GM18498 (cell line): ENCODE measurements around the gene CTDSPL.
A peak's percentile ranks its signal among the peaks of the same experiment; 100 is the strongest.

Source experiments
- ATAC-seq: cut with Tn5 transposase; IDR thresholded peaks from one replicate; pipeline ENCODE4 v1.9.1; 2021; ENCODE audit warnings: mild to moderate bottlenecking, moderate library complexity; ENCODE audit not compliant: unreplicated experiment

CTDSPL gene

DNA sequence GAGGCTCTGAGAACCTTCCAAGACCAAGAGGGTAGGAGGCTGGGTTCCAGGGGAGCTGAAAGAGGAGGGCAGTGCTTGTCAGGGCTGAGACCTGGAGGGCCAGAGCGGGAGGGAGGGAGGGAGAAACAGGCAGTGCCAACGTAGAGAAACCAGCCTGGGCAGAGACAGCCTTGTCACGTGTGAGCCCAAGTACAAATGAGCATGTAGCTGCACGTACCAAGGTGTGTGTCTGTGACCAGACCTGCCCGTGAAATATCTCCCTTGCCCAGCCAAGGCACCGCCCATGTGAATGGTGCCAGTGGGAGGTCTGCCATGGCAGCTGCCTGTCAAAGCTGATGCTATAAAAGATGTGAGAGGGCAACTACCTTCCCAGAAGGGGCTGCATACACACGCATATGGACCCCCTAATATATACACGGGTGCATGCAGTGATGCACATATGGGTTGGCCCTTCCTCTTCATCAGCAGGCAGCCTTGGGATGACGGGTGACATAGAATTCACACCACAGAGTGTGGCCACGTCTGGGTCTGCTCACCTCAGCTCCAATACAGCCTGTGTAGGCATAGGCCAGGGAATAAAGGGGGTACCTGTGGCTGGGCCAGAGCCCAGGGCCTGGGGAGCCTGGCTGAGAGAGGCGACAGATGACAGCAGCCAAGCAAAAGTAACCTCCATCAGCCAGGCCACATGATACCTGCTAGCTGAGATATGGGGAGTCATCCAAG lies 7.8 kb upstream of the CTDSPL start:
- no peak for ATAC-seq

DNA sequence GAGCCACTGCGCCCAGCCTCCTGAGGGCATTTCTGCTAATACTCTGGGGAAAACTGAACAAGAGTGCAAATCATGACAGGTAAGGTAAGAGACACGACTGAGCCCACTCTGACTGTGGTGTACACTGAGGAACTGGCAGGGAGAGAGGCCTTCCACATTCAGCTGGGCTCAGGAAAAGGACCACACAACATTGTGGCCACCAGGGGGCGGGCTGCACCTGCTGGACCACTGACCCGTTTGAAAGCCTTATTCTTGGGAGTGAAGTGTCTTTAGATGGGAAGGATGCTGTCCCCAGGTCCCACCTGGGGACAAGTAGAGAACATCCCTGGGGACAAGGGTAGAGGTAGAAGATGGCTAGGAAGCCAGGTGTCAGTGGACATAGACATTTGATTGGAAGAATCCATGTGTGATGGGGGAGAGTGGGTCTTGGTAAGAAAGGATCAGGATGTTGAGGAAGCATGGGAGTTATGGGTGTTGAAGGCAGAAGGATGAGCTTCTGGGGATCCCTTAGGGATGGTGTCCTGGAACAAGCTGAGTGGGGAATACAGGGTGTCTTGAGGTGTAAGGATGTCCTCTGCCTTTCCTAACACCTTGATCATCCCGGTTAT lies 6.2 kb upstream of the CTDSPL start:
- peak; percentile 49 for ATAC-seq

DNA sequence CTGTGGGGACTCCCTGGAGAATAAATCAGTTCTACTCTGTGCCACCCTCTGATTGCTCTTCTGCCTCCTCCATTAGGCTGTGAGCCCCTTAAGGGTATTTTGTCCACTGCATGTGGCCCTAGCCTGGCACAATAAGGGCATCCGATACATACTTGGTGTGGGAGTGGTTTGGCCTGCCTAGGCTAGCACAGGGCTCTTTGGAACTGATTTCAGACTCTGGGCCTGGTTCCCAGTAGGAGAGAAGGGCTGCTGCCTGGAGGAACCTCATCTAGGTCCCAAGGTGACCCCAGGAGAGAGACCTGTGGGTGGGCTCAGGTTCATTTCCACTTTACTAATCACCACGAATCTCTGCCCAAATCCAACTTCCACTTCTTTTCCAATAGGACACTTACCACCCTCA lies 5.3 kb upstream of the CTDSPL start:
- ATAC-seq: no peak

DNA sequence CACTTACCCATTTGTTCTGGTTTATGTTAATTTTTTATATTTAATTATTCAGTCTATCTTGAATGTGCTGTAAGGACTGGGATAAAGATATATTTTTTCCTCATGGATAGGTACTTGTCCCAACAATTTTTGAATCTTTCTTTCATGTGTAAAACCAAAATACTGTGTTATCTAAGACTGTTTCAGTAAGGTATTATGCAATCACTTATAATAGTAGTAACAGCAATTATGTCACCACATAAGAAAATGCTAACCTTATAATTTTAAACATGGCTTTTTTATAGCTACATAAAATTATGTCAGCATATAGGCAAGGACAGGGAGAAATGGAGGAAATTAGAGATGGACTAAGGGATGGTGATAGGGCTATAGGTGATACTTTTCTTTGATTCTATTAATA lies 2.9 kb upstream of the CTDSPL start:
- ATAC-seq: no peak

DNA sequence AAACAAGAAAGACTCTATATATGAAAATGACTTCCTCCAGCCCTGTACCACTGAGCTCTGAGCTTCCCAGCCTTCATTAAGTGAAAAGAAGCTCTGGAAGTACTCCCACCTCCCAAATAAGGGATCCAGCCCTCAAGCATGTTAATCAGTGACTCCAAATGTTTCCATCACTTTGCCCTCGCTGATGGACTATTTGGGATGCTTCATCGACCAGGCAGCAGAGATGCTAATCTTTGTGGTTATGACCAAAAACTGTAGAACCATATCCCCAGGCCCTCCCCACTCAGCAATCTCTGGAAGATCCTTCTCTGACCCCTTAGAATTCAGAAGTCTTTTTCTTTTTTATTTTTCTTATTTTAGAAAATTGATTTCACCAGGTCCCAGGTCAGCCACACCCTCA lies 2.3 kb upstream of the CTDSPL start:
- no peak for ATAC-seq

DNA sequence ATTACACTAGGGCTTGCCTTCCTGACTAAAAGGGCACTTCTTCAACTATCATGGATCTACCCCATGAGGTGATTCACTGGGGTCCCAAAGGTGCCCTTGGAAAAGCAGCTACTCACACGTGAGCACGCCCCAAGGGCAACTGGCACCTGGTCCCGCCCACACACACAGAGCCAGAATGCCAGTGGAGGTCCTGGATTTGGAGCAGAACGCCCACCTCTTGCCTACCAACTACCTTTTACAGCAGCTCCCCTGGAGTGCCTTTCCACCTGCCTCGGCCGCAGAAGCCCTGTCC lies 1.8 kb upstream of the CTDSPL start:
- ATAC-seq: no peak

DNA sequence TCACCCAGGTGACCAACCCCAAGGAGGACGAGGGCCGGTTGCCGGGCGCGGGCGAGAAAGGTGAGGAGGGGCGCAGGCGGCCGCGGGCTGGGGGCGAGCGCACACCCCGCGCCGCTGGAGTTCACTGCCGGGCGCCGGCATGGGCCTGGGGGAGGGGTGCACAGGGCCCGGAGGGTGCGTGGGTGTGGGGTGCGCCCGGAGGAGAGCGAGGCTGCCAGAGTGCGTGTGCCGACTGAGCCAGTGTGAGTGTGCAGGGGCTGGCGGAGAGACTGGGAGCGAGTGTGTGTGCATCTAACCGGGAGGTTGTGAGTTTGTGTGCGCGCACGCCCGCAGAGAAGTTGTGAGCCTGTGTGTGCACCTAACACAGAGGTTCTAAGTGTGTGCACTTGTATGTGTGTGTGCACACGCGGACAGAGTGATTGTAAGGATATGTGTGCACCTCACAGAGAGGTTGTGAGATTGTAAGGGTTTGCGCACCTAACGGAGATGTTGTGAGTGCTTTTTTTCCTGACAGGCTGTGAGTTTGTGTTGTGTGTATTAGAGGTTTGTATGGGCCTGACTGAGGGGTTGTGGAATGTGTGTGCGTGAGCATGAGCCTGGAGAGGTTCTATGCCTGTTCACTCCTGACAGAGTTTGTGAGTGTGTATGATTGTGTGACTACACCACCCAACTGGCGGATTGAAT lies 681 bp downstream of the CTDSPL start:
- ATAC-seq: no peak

DNA sequence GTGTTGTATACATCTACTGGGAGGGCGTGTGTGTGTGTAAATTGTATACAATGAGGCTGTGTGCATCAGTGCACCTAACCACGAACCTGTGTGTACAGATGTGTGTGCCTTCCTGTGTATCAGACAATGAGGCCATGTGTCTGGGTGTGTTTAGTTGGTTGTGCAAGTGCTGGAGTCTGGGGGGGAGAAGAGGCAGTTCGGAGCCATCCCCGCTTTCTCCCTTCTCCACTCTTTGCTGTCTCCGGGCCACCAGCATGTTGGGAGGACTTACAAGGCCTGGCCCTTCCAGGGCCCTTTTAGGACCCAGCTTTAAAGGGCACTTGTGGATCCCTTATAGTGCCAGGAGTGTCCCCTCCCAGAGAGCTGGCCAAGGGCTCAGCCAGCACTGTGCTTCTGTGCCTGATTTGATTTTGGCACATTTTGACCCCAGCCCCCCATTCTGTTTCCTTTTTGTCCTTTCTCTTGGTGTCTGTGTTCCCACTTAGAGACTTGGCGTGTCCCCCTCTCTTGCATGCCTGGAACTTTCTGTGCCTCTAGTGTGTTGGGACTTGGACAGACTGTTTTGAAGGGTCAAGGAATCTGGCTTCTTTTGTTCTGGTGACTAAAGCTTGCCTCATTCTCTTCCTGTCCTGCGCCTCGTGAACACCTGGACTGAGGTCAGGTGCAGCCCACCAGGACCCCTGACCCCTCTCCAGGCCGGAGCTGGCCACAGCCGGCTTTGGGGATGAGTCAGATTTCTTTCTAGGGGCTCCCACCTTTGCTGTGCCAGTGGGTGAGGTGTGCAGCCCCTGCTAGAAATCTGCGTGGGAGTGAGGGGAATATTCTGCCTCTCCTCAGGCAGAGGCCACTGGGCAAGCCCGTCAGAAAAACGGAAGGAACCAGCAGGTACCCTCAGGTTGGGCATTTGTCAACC lies 1.5 kb downstream of the CTDSPL start:
- ATAC-seq: no peak

DNA sequence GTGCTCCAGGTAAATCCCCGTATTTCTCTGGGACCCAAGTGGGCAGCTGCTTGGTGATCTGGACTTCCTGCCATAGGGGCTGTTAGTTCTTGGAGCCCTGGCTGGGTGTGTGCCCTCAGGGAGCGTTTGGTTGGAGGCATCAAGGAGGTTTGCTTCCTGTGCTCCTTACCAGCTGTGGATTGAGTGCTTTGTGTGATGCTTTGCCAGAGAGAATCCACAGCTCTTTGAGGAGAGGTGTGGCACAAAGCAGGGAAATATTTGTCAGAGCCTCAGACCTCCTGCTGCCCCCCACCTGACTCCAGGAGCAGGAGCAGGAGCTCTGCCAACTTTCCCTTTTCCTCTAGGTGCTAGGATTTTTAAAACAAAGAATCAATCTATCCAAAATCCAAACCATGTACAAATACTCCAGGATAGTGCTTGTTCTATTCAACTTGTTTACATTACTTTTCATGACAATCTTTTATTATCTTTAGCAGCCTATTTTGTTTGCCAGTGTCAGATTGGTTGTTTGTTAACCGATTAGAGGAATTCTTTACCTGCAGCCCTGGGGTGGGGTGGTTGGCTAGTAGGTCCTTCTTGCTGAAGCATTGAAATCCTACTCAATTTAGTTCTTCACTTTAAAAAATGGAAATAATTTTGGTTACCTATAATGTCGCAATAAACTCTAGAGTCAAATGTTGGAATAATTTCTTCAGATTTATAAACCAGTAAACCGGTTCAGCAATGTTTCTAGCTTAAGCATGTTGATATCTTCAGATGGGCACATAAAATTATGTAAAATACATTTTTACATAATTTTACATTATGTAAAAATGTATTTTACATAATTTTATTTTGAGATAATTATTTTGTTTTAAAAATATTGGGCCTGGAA lies 2.5 kb downstream of the CTDSPL start:
- no peak for ATAC-seq

DNA sequence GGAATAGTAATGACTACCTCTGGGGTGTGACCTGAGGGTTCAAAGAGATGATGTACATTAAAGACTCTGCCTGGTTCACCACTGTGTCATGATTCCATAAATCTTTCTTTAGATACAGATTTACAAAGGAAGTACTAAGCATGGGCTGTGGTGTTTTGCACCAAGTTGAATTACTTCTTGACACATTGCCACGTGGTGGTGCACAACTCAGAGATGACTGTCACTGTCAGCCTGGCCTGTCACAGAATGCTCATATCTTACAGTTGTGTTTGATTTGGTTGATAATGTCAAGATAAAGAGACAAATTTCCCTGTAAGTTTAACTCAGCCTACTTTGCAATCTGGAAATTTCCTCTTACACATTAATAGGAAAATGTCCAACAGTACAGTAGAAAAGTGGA lies 3.2 kb downstream of the CTDSPL start:
- ATAC-seq: no peak

DNA sequence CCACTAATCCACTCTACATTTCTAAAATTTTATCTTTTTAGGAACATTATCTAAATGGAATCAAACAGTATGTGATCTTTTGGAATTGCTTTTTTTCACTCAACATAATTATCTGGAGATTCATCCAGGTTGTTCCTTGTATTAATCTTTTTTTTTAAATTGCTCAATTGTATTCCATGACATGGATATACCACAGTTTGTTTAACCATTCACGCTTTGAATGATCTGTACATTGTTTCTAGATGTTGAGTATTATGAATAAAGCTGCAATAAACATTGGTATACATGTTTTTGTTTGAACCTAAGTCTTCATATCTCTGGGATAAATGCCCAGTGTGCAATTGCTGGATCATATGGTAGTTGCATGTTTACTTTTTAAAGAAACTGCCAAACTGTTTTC lies 5.5 kb downstream of the CTDSPL start:
- ATAC-seq: no peak

DNA sequence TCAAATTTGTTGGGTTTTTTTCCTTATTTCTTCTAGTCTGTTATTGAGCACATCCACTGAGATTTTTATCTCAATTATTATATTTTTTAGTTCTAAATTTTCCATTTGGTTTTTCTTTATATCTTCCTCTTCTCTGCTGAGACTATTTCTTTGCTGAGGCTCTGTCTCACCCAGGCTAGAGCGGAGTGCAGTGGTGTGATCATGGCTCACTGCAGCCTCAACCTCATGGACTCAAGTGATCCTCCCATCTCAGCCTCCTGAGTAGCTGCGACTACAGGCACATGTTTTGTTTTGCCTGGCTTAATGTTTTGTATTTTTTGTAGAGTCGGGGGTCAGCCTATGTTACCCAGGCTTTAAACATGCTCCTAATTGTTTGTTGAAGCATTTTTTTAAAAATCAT lies 10.2 kb downstream of the CTDSPL start:
- ATAC-seq: no peak

DNA sequence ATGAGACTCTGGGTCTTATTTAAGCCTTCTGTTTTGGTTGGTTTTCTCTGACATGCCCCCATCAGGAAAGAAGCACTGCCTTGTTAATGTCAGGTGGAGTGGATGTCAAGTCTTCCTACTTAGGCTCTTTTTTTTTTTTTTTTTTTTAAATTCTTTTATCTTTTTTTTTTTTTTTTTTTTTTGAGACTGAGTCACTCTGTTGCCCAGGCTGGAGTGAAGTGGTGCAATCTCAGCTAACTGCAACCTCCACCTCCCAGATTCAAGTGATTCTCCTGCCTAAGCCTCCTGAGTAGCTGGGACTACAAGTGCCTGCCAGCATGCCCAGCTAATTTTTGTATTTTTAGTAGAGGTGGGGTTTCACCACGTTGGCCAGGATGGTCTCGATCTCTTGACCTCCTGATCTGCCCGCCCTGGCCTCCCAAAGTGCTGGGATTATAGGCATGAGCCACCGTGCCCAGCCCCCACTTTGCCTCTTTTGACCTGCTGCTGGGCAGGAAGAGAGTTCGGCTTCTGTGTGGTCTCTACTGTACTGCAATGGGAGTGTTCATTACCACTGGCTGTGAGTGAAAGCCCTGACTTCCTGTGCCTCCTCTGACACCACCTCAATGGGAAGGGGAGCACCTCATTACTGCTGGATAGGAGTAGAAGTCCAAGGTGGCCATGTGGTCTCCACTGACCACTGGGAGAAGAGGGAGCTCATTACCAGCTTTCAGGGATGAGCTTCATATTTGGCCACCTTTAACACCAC lies 10.9 kb downstream of the CTDSPL start:
- ATAC-seq: no peak

DNA sequence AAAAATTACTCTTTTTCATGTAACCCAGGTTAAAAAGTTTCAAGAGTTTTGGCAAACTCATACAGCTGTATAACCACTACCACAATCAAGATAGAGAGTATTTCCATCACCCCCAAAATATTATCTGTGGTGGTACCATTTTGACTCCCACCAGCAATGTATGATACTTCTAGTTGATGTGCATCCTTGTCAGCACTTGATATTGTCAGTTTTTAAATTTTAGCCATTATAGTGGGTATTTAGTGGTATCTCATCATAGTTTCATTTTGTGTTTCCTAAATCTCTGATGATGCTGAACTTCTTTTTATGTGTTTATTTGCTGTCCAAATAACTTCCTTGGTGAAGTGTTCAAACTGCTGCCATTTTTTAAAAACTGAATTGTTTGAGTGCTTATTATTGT lies 14.6 kb downstream of the CTDSPL start:
- ATAC-seq: no peak

DNA sequence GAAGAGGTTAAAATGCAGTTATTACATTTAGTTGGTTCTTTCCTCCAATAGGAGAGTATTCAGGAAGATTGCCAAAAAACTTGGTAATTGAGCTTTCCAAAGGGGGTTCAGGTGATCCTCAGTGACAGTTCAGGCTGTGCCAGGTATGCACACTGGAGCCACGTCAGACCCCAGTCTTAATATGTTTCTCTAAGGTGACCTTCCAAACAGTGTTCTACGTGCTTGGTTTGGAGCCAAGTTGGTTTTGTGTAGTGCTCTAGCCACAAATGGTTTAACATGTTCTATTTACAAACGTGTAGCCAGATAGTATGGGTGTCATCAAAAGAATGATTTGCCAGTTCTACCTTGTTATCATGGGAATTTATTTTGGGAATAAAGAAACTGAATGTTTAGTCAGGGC lies 21.0 kb downstream of the CTDSPL start:
- ATAC-seq: no peak

DNA sequence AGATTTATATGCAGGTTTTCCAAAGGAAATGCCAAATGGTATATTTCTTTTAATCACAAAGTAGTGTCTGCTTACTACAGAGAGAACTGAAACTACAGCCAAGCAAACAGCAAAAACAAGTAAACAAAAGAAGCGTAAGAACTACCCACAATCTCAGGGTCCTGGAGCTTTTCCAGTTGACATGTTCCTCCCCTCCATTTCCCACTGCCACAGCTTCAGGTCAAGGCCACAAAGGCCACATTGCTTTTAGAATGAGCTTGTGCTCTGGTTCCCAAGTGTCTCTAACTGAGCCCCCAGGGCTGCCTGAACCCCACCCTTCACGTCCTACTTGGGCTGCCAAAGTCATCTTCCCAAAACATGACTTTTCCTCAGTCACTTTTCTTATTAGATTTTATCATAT lies 24.1 kb downstream of the CTDSPL start:
- ATAC-seq: no peak

DNA sequence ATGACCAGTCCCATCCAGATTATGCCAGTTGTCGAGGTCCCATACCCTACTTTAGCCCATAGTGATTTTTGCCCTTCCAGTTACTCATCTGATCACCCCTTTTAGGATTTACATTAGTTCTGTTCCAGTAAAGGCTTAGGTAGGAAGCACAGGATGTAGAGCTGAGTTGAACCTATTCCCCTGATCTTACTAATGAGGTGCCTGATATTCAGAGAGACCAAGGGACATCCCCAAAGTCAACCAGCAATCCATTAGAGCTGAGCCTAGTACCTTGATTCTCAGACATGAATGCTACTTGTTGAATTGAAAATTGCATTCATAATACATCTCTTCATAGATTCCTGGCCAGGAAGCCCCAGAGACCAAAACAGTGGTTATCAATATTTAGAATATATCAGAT lies 24.7 kb downstream of the CTDSPL start:
- no peak for ATAC-seq

DNA sequence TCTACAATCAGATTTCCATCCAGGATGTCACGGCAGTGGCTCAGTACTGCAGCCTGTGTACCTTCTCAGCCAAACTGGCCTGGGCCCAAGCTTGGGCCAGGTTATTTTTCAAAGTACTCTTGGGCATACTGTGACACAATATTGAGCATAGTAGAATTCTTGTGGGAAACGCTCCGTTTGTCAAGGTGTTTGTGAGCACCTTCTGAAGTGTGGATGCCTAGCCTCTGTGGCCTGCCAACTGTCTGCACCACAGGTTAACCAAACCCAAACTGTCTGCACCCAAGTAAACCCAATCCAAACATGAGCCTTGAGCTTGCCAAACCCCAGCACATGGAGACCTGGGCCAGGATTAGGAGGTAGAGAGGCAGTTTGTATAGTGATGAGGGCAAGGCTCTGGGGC lies 25.4 kb downstream of the CTDSPL start:
- no peak for ATAC-seq

DNA sequence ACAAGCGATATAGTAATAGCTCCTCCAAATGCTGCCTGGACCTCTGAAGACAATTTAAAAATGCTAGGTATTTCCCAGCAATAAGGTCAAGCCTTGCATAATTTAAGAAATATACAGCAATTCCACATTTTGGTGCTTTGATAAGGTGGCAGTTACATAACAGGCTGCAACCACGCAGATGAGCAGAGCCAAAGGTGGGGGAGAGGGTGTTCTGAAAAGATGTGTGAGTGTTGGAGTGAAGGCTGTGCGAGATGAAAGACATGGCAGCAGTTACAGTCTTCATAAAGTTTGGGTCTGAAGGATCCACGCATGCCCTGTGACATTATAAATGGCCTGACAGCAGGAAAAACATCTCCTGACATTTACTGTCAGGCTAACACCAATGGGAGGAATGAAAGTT lies 26.1 kb downstream of the CTDSPL start:
- ATAC-seq: no peak

DNA sequence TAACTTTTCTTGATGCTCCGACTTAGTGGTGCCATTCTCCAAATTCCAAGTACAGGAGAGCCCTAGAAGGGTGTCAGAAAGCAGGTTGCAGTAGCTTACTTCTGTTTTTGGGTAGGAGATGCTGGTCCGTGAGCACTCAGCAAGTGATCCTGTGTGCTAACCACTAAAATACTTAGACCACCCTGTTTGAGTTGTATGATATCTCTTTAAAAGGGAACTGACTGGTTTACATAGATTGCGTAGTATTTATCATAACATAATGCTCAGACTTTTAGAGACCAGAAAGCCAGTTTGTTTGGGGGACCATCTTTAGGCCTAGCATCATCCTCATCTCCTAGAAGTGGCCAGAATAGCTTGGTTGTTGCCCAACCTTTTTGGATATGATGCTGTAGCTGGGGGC lies 26.7 kb downstream of the CTDSPL start:
- ATAC-seq: no peak
